ENCODE results near the gene TANGO2. TPM values are rescaled to one million over a fixed set of nuclear protein-coding genes. Genes with fewer than 3 reads are reported as not detected.

The TANGO2 gene
- total and polyA plus RNA-seq, 9 of the 15 experiments (the other 6 are each of a cell fraction or from before 2014, with no cell fraction given) = 15.5 to 94.9 (median 70.1) TPM

DNA sequence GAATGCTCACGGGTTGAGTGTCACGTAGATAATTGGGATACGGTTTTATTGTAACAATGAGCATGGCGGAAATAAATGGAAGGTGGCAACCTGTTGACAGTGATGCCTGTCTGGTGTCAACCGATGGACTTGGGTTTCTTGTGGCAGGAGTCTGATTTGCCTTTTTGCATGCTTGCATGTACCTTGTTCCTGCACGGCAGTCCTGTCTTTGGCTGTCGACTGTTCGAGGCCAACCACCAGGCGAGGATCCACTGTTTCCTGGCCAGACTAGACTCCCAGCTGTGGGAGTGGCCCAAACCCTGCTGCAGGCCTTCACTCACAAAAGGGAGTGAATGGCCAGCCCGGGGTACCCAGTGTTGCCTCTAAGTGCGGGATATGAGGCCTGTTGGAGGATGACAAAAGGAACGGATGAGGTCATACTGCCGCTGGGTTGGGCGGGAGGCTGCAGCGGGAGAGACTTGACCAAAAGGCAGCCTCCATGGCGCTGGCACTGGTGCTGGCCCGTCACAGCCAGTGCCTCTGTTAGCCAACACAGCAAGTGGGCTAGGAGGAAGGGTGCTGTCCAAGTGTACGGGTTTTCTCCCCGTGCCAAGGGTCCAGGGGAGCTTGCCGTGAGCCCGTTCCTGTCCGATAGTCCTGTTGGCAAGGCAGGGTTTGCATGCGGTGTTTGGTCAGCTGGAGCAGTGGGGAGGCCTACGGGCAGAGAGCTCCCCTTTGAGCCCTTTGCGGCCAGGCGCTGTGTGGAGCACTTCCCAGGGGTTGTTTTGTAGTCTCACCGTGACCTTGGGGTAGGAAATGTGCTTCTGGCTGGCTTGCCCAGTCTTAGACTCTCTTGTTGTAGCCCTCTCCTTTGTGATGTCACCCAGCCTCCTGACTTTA is 60.1 kb downstream of the TANGO2 start (continued):
- TF ChIP-seq CXXC5 (CRISPR knock-in tag; IDR thresholded peaks at IDR 0.05) = peak; percentile 5; the same call in 1 of the 2 replicates
- TF ChIP-seq, protein P1, sequence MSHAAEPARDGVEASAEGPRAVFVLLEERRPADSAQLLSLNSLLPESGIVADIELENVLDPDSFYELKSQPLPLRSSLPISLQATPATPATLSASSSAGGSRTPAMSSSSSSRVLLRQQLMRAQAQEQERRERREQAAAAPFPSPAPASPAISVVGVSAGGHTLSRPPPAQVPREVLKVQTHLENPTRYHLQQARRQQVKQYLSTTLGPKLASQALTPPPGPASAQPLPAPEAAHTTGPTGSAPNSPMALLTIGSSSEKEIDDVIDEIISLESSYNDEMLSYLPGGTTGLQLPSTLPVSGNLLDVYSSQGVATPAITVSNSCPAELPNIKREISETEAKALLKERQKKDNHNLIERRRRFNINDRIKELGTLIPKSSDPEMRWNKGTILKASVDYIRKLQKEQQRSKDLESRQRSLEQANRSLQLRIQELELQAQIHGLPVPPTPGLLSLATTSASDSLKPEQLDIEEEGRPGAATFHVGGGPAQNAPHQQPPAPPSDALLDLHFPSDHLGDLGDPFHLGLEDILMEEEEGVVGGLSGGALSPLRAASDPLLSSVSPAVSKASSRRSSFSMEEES (CRISPR knock-in tag; IDR thresholded peaks at IDR 0.05) = peak; percentile 19; the same call in 1 of the 2 replicates
- no peak for TF ChIP-seq ZNF407 (IDR thresholded peaks at IDR 0.05; ENCODE audit: low read depth)
- no peak for TF ChIP-seq PTTG1 (tag; IDR thresholded peaks at IDR 0.05; ENCODE audit: low read depth)
- no peak for TF ChIP-seq ARHGAP35 (IDR thresholded peaks at IDR 0.05; ENCODE audit: partially characterized antibody)
- no peak for TF ChIP-seq NCOA4 (IDR thresholded peaks at IDR 0.05; ENCODE audit: partially characterized antibody)
- TF ChIP-seq ATF3 (IDR thresholded peaks at IDR 0.05) = no peak
- peak; percentile 98 for TF ChIP-seq ATF3 (CRISPR knock-in tag; conservative IDR thresholded peaks at IDR 0.05)
- TF ChIP-seq KLF6 (CRISPR knock-in tag; IDR thresholded peaks at IDR 0.05; ENCODE audit: borderline replicate concordance) = 0 out of 2 replicates have a peak, but pooled peaks have one; percentile 9
- TF ChIP-seq RBBP5 (IDR thresholded peaks at IDR 0.05; ENCODE audit: borderline replicate concordance, insufficient read depth, low read length, poor library complexity, severe bottlenecking) = peak; percentile 69
- TF ChIP-seq, protein P2, sequence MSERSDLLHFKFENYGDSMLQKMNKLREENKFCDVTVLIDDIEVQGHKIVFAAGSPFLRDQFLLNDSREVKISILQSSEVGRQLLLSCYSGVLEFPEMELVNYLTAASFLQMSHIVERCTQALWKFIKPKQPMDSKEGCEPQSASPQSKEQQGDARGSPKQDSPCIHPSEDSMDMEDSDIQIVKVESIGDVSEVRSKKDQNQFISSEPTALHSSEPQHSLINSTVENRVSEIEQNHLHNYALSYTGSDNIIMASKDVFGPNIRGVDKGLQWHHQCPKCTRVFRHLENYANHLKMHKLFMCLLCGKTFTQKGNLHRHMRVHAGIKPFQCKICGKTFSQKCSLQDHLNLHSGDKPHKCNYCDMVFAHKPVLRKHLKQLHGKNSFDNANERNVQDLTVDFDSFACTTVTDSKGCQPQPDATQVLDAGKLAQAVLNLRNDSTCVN (CRISPR knock-in tag; IDR thresholded peaks at IDR 0.05) = peak; percentile 69; the same call in 1 of the 2 replicates
- TF ChIP-seq, protein P3, sequence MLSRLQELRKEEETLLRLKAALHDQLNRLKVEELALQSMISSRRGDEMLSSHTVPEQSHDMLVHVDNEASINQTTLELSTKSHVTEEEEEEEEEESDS (CRISPR knock-in tag; IDR thresholded peaks at IDR 0.05) = no peak
- TF ChIP-seq BRD4 (IDR thresholded peaks at IDR 0.05) = peak; percentile 76; the same call in 1 of the 2 replicates

Data from K562 (cell line).